MCF 10A (cell line): ENCODE measurements around the gene TBC1D19. TPM values are rescaled to one million over a fixed set of nuclear protein-coding genes. Genes with fewer than 3 reads are reported as not detected.
"Not testable (repeated sequence)": the region's sequence is repeated elsewhere in the genome, so short reads cannot be mapped to it uniquely, and the experiment has no call there.

Experiments
- Bru-seq: library from RNA; stranded (reverse); fragments of 400-500 nt; gene quantifications from one replicate; lab custom pipeline; 2021; lab: Mats Ljungman, UMichigan
- BruChase-seq, 2 experiments: library from RNA; stranded (reverse); fragments of 400-500 nt; gene quantifications; one replicate each; lab custom pipeline; 2021; lab: Mats Ljungman, UMichigan
- BruUV-seq: library from RNA; stranded (reverse); fragments of 400-500 nt; replicated peaks from 2 replicates; lab custom pipeline; 2021; lab: Mats Ljungman, UMichigan
- CTCF ChIA-PET: fragments of 300-600 bp; sonication (Branson Sonifier 250); formaldehyde crosslinking; extraction: SDS; loops from one replicate; lab custom pipeline; 2021; ENCODE audit warnings: antibody characterized with exemption, inconsistent platforms; lab: Yijun Ruan, JAX
- POLR2A ChIA-PET: fragments of 300-600, 350-650 bp; sonication (Branson Sonifier 250); formaldehyde crosslinking; extraction: SDS; loops from one replicate; lab custom pipeline; 2020; ENCODE audit warnings: antibody characterized with exemption, inconsistent platforms; lab: Yijun Ruan, JAX
- DNase-seq: peaks from one replicate; pipeline ENCODE4 v3.0.0-alpha.2; 2018; ENCODE audit not compliant: unreplicated experiment
- H3K27ac Mint-ChIP-seq: one replicate; pipeline ENCODE4 v1.8.0; 2022; ENCODE audit warnings: mild to moderate bottlenecking, low read depth, mixed read lengths; ENCODE audit not compliant: unreplicated experiment
- H3K27me3 Mint-ChIP-seq: one replicate; pipeline ENCODE4 v1.8.0; 2022; ENCODE audit warnings: mixed read lengths; ENCODE audit not compliant: insufficient read depth, unreplicated experiment
- H3K36me3 Mint-ChIP-seq: one replicate; pipeline ENCODE4 v1.8.0; 2022; ENCODE audit warnings: mild to moderate bottlenecking, moderate library complexity, mixed read lengths; ENCODE audit not compliant: insufficient read depth, unreplicated experiment
- H3K4me1 Mint-ChIP-seq: one replicate; pipeline ENCODE4 v1.8.0; 2022; ENCODE audit warnings: mixed read lengths; ENCODE audit not compliant: insufficient read depth, unreplicated experiment
- H3K4me3 Mint-ChIP-seq: one replicate; pipeline ENCODE4 v1.8.0; 2022; ENCODE audit warnings: mild to moderate bottlenecking, moderate library complexity, mixed read lengths; ENCODE audit not compliant: unreplicated experiment
- H3K9me3 Mint-ChIP-seq: one replicate; pipeline ENCODE4 v1.8.0; 2022; ENCODE audit warnings: mixed read lengths; ENCODE audit not compliant: unreplicated experiment
- CTCF ChIP-seq: fragments of 200-600 bp; IDR thresholded peaks from one replicate; pipeline ENCODE4 v1.8.0; 2022; ENCODE audit warnings: antibody characterized with exemption, mild to moderate bottlenecking; ENCODE audit not compliant: unreplicated experiment
- intact Hi-C: fragments of 100-400 bp; cut with micrococcal nuclease; formaldehyde crosslinking; loops from 2 replicates; pipeline ENCODE4 v1.14.1; 2022
- long read RNA-seq: library from polyadenylated mRNA; stranded (forward); transcript quantifications from one replicate; pipeline ENCODE4 v2.0.0, GENCODE V29; 2022
- total RNA-seq: library from RNA; stranded (reverse); gene quantifications from 2 replicates; pipeline ENCODE4 v1.2.3, GENCODE V29; 2022

Gene TBC1D19, protein sequence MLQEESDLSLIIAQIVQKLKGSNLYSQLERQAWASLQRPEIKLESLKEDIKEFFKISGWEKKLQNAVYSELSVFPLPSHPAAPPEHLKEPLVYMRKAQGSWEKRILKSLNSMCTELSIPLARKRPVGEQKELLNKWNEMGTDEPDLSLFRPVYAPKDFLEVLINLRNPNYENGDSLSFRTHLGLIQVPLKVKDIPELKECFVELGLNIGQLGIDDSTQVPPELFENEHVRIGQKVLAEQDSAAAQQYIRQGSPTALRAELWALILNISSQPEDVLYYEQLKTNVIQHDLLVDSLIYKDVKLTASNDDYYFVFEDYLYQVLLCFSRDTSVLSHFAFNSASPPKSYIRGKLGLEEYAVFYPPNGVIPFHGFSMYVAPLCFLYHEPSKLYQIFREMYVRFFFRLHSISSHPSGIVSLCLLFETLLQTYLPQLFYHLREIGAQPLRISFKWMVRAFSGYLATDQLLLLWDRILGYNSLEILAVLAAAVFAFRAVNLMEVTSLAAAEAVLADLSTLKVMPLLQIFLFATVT
- total RNA-seq (9.1 and 9.6 TPM in 2 replicates), Bru-seq, nascent RNA (percentile 76 among the genes with signal in this experiment), BruChase-seq, experiment 1, labeled RNA remaining after a 6-hour chase (percentile 59 among the genes with signal in this experiment), BruChase-seq, experiment 2, labeled RNA remaining after a 2-hour chase (percentile 75 among the genes with signal in this experiment)
- long read RNA-seq, transcript TBC1D19-201 (21 exons, 2,263 nt), result major isoform, 11 of 24 reads
- long read RNA-seq, partial matches to known transcripts, result 0 of 24 reads
- long read RNA-seq, other reads (novel, unspliced or antisense), result 12 of 24 reads

GRCh38 chr4:26583865-26584652 is at the start of gene TBC1D19:
Gene TBC1D19, plus strand, starts transcription at chr4:26584084. Its CDS starts 110 bp downstream, at chr4:26584194.
- Mint-ChIP-seq H3K27ac (peak within 1 kb of the TSS; percentile 95), H3K36me3 (peaks cover 5% of the 10 kb centered on the region), H3K27me3 (no peaks in the 10 kb centered on the region), H3K9me3 (no peaks in the 10 kb centered on the region), H3K4me3 (peak within 1 kb of the TSS; percentile 92), H3K4me1 (peaks cover 17% of the 10 kb centered on the region)
- TSS peak; percentile 59 for BruUV-seq
- intact Hi-C loops, result loop anchor here (5.0 to 10.0 kb wide), 3 partner anchors 127 to 431 kb away; no protein-coding TSS in a partner anchor
- no peak for TF ChIP-seq CTCF
- ChIA-PET POLR2A (interaction anchor here (0.6 to 3.0 kb wide), 20 partner anchors 9 to 537 kb away, joined by 3 to 26 read pairs (median 4); partner anchors contain the start of gene STIM2), CTCF (interaction anchor here (0.6 to 1.0 kb wide), 3 partner anchors 124 to 596 kb away, joined by 3 read pairs; no protein-coding TSS in a partner anchor)
- peak; percentile 87 for DNase-seq

DNA sequence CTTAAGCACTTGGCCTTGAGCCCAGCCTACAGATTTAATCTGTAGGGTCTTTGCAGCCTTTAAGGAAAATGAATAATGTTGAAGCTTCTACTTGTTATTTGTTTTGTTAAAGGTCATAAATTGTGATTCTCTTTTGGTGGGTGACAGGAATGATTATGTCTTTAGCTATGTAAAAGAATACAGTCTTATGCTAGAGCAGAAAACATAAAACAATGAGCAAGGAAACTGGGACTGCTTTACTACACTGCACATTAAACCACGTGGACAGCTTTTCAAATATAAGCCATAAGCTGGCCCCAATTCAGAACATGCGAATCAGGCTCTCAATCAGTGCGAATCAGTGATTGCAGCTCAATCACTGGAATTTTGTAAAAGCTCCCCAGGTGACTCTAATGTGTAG is 40.9 kb upstream of the TBC1D19 start:
- Mint-ChIP-seq H3K4me3 (no peak overlapping the region), H3K9me3 (peaks cover 30% of the 10 kb centered on the region), H3K27ac (no peak overlapping the region), H3K27me3 (no peaks in the 10 kb centered on the region), H3K36me3 (no peaks in the 10 kb centered on the region), H3K4me1 (no peaks in the 10 kb centered on the region)
- TF ChIP-seq CTCF, result no peak
- DNase-seq, result no peak
- CTCF ChIA-PET, result interaction anchor here (0.5 to 0.7 kb wide), 2 partner anchors 20 to 84 kb away, joined by 3 to 6 read pairs; no protein-coding TSS in a partner anchor
- BruUV-seq, result no TSS peak
- POLR2A ChIA-PET, result no interaction called here
- intact Hi-C loops, result no loop called here

DNA sequence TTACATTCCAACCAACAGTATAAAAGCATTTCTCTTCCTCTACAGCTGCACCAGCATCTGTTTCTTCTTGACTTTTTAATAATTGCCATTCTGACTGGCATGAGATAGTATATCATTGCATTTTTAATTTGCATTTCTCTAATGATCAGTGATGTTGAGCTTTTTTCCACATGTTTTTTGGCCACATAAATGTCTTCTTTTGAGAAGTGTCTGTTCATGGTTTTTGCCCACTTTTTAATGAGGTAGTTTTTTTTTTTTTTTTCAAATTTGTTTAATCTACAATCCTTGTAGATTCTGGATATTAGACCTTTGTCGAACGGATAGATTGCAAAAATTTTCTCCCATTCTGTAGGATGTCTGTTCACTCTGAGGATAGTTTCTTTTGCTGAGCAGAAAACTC is 39.5 kb upstream of the TBC1D19 start:
- no peak overlapping the region for H3K27ac Mint-ChIP-seq
- CTCF ChIA-PET, result interaction anchor here (0.6 to 0.7 kb wide), 2 partner anchors 56 to 1273 kb away, joined by 3 read pairs; no protein-coding TSS in a partner anchor
- no peak for DNase-seq
- no peaks in the 10 kb centered on the region for H3K36me3 Mint-ChIP-seq
- H3K4me1 Mint-ChIP-seq, result no peaks in the 10 kb centered on the region
- H3K4me3 Mint-ChIP-seq, result no peak overlapping the region
- POLR2A ChIA-PET, result no interaction called here
- intact Hi-C loops, result no loop called here
- H3K9me3 Mint-ChIP-seq, result peaks cover 30% of the 10 kb centered on the region
- no peak for TF ChIP-seq CTCF
- H3K27me3 Mint-ChIP-seq, result no peaks in the 10 kb centered on the region
- BruUV-seq, result no TSS peak

DNA sequence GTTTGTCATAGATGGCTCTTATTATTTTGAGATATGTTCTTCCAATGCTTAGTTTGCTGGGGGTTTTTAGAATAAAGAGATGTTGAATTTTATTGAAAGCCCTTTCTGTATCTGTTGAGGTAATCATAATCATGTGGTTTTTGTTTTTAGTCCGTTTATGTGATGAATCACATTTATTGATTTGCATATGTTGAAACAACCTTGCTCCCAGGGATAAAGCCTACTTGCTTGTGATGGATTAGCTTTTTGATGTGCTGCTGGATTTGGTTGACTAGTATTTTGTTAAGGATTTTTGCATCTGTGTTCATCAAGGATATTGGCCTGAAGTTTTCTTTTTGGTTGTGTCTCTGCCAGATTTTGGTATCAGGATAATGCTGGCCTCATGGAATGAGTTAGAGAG is 35.5 kb upstream of the TBC1D19 start:
- H3K4me1 Mint-ChIP-seq, intact Hi-C loops, POLR2A ChIA-PET, H3K36me3 Mint-ChIP-seq, H3K27ac Mint-ChIP-seq, H3K27me3 Mint-ChIP-seq, H3K4me3 Mint-ChIP-seq, BruUV-seq, DNase-seq, CTCF ChIA-PET: not testable (repeated sequence)
- peaks cover 41% of the 10 kb centered on the region for H3K9me3 Mint-ChIP-seq
